Fibroblast of lung (primary cell): ENCODE results near the gene TMEM117.

Experiments
- CTCF ChIP-seq, 2 donors: IDR thresholded peaks in 1 of 2; conservative IDR thresholded peaks in 1 of 2; 1 replicate in 1 of 2; 2 replicates in 1 of 2; pipeline ENCODE4 v1.5.1; 2011 to 2012; ENCODE audit warnings: low read length in 2 of 2, control low read depth in 1 of 2, inconsistent platforms in 1 of 2, low read depth in 1 of 2, mild to moderate bottlenecking in 1 of 2
- EZH2 ChIP-seq: IDR thresholded peaks from 2 replicates; pipeline ENCODE4 v1.5.1; 2012; ENCODE audit warnings: low read length, control low read depth, mild to moderate bottlenecking; ENCODE audit errors: missing control alignments

- TF ChIP-seq CTCF (conservative IDR thresholded peaks at IDR 0.05 in 1 of 2, IDR thresholded peaks at IDR 0.05 in 1 of 2; ENCODE audit: low read depth in 1 of 2, low read length in 2 of 2) = peak; percentile 14 to 37
- TF ChIP-seq EZH2 = no peak
Measured at GRCh38 chr12:43805860-43806736, 29.8 kb upstream of the TMEM117 start, which contains the start of gene TWF1.
